Hepatic stellate cell (primary cell): ENCODE results near the gene TNIP2.
A peak's percentile ranks its signal among the peaks of the same experiment; 100 is the strongest.

Experiments
- DNase-seq: peaks from one replicate; pipeline ENCODE4 v3.0.0; 2011; ENCODE audit warnings: low spot score

Gene TNIP2

GRCh38 chr4:2715426-2715825 lies 40.7 kb downstream of the TNIP2 start:
- no peak for DNase-seq

- no peak for DNase-seq
Measured at GRCh38 chr4:2714918-2715317, 41.2 kb downstream of the TNIP2 start.

- DNase-seq, result peak; percentile 44
Measured at GRCh38 chr4:2714061-2714770, 41.9 kb downstream of the TNIP2 start.

GRCh38 chr4:2713337-2713736 lies 42.8 kb downstream of the TNIP2 start:
- no peak for DNase-seq

- DNase-seq, result no peak
Measured at GRCh38 chr4:2712261-2712842, 43.8 kb downstream of the TNIP2 start.

- DNase-seq, result no peak
Measured at GRCh38 chr4:2702770-2703169, 53.4 kb downstream of the TNIP2 start.

- no peak for DNase-seq
Measured at GRCh38 chr4:2702361-2702760, 53.8 kb downstream of the TNIP2 start.

GRCh38 chr4:2700031-2700430 lies 56.1 kb downstream of the TNIP2 start:
- no peak for DNase-seq

GRCh38 chr4:2699534-2699933 lies 56.6 kb downstream of the TNIP2 start:
- DNase-seq, result no peak

- DNase-seq, result no peak
Measured at GRCh38 chr4:2698951-2699505, 57.1 kb downstream of the TNIP2 start.

- no peak for DNase-seq
Measured at GRCh38 chr4:2698504-2698903, 57.6 kb downstream of the TNIP2 start.

GRCh38 chr4:2697995-2698414 lies 58.1 kb downstream of the TNIP2 start:
- no peak for DNase-seq

GRCh38 chr4:2696423-2696822 lies 59.7 kb downstream of the TNIP2 start:
- DNase-seq, result no peak

GRCh38 chr4:2695346-2696060 lies 60.6 kb downstream of the TNIP2 start:
- DNase-seq, result no peak

- DNase-seq, result no peak
Measured at GRCh38 chr4:2694691-2695090, 61.4 kb downstream of the TNIP2 start.

GRCh38 chr4:2691952-2692435 lies 64.1 kb downstream of the TNIP2 start:
- DNase-seq, result no peak
